Body of pancreas (tissue), 4 donors: ENCODE data around the gene SLC29A2. TPM values are rescaled to one million over a fixed set of nuclear protein-coding genes. Genes with fewer than 3 reads are reported as not detected.
A peak's percentile ranks its signal among the peaks of the same experiment; 100 is the strongest.

Experiments used
- ATAC-seq: fragments of 150-250 bp; one replicate; pipeline ENCODE4 v1.9.1; 2016
- DNase-seq, 4 donors: peaks; one replicate each; pipeline ENCODE4 v3.0.0-alpha.2; 2019
- H3K27ac ChIP-seq, 4 donors: fragments of 200-600 bp; sonication (generic); 1 replicate in 3 of 4; 2 replicates in 1 of 4; pipeline versions ENCODE4 v1.5.1 to v1.6.1; 2016 to 2019; ENCODE audit warnings: mild to moderate bottlenecking in 1 of 4, mixed read lengths in 1 of 4, moderate library complexity in 1 of 4
- H3K27me3 ChIP-seq, 2 donors: fragments of 200-600 bp; sonication (generic); one replicate each; pipeline ENCODE4 v1.6.0; 2016; ENCODE audit warnings: mild to moderate bottlenecking in 1 of 2
- H3K36me3 ChIP-seq, 2 donors: fragments of 200-600 bp; sonication (generic); replicated peaks in 1 of 2; 2 replicates each; pipeline ENCODE4 v1.5.1; 2016; ENCODE audit warnings: low read depth in 2 of 2; ENCODE audit not compliant: insufficient read depth in 1 of 2
- H3K4me1 ChIP-seq: fragments of 200-600 bp; sonication (generic); one replicate; pipeline ENCODE4 v1.6.0; 2016
- H3K4me3 ChIP-seq, 2 donors: fragments of 200-600 bp; sonication (generic); 1 replicate in 1 of 2; 2 replicates in 1 of 2; pipeline ENCODE4 v1.5.1; 2016 to 2019
- H3K9me3 ChIP-seq, 3 donors: fragments of 200-600 bp; sonication (generic); 1 replicate in 2 of 3; 2 replicates in 1 of 3; pipeline ENCODE4 v1.5.1; 2016
- POLR2A ChIP-seq, 3 donors: fragments of 450-650 bp; IDR thresholded peaks; one replicate each; pipeline ENCODE4 v1.6.1; 2016; ENCODE audit warnings: antibody characterized with exemption in 3 of 3, mild to moderate bottlenecking in 2 of 3
- WGBS, 2 donors: methylation state at CpG; one replicate each; pipeline ENCODE4 v1.1.5; 2017; 5-methylcytosine and 5-hydroxymethylcytosine counted together
- intact Hi-C: fragments of 100-400 bp; cut with DNase I; formaldehyde crosslinking; loops from one replicate; pipeline ENCODE4 v1.15.1; 2023
- total RNA-seq, 2 donors: library from RNA; depleted of rRNA; stranded (reverse); fragments of >200 nt; gene quantifications; one replicate each; pipeline ENCODE4 v1.1.0, GENCODE V29; 2016
- TF ChIP-seq, protein P1 (sequence below), 7 experiments: fragments of 450-650 bp in 4 of 7; fragments of 200-600 bp in 3 of 7; sonication (generic) in 3 of 7; IDR thresholded peaks; one replicate each; pipeline ENCODE4 v1.5.1; 2016 to 2019; ENCODE audit warnings: antibody characterized with exemption in 7 of 7

SLC29A2 gene
- total RNA-seq, 2 donors from 2014 or later, result 5.4 to 14.2 TPM

DNA sequence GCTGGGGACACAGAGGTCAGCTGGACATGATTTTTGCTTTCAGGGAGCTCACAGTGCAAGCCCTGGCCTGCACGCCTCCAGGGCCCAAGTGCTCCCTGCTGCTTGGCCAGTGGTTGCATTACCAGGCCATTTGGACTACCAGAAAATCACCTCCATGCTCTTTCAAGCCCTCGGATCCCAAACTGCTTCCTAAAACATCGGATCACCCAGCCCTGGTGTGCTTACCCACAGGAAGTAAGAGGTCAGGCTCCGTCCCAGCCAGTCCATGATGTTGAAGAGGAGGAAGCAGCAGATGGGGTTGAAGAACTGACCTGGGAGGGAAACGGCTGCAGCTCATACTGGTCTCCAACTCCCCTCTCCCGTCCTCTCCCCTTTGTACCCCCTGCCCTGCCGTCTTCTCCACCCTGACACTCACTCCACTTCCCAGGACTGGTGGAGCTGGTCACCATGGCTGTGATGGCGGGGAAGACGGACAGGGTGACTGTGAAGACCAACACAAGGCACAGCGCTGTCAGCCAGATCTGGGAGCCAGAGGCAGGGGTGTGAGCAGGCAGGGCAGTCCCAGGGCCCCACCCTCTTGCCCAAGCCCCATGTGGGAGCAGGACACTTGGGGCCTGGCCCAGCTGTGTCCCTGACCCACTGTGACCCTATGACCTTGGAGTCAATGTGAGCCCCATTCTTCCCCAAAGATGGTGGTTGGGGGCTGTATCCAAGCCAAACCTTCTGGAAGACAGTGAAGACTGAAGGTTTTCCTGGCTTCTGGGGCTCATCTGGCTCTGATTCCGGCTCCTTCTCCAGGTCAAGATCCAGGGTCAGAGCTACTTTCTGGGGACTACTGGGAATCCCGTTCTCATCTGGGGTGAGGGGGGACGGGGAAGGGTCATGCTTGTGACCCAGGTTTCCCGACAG, 5.6 kb downstream of the SLC29A2 start:
- Histone ChIP-seq H3K27me3 (no peaks in the 10 kb centered on the region), H3K9me3 (no peaks in the 10 kb centered on the region), H3K27ac (no peak overlapping the region), H3K4me1 (peaks cover 21% of the 10 kb centered on the region), H3K4me3 (no peak overlapping the region), H3K36me3 (no peaks in the 10 kb centered on the region)
- ATAC-seq, result no peak
- WGBS, 2 donors, result 73 to 79% methylated on average over 8 to 14 of the region's 14 CpGs
- TF ChIP-seq, protein P1, sequence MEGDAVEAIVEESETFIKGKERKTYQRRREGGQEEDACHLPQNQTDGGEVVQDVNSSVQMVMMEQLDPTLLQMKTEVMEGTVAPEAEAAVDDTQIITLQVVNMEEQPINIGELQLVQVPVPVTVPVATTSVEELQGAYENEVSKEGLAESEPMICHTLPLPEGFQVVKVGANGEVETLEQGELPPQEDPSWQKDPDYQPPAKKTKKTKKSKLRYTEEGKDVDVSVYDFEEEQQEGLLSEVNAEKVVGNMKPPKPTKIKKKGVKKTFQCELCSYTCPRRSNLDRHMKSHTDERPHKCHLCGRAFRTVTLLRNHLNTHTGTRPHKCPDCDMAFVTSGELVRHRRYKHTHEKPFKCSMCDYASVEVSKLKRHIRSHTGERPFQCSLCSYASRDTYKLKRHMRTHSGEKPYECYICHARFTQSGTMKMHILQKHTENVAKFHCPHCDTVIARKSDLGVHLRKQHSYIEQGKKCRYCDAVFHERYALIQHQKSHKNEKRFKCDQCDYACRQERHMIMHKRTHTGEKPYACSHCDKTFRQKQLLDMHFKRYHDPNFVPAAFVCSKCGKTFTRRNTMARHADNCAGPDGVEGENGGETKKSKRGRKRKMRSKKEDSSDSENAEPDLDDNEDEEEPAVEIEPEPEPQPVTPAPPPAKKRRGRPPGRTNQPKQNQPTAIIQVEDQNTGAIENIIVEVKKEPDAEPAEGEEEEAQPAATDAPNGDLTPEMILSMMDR (IDR thresholded peaks at IDR 0.05), result no peak
- TF ChIP-seq POLR2A (IDR thresholded peaks at IDR 0.05), result no peak
- intact Hi-C loops, result no loop called here
- DNase-seq, result no peak

DNA sequence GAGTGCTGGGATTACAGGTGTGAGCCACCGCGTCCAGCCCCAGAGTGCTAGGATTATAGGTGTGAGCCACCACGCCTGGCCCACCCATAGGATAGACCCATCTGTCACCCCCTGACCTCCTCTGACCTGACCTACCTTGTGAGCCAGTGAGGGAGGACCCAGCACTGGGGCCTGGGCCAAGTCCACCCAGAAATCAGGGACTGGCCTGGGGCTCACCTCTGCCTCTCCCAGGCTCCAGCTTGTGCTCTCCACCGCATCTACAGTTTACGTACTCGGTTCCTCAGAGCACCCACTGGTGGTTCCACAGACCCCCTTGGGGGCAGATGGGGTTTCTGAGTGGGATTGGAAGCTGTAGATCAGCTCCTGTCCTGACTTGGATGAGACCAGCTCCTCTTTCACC, 6.4 kb downstream of the SLC29A2 start:
- Histone ChIP-seq H3K4me3 (no peak overlapping the region), H3K9me3 (no peaks in the 10 kb centered on the region), H3K4me1 (peaks cover 13% of the 10 kb centered on the region), H3K27ac (no peak overlapping the region), H3K36me3 (no peaks in the 10 kb centered on the region), H3K27me3 (no peaks in the 10 kb centered on the region)
- no peak for TF ChIP-seq POLR2A (IDR thresholded peaks at IDR 0.05)
- TF ChIP-seq, protein P1 (IDR thresholded peaks at IDR 0.05), result no peak
- ATAC-seq (no peak), DNase-seq (no peak)
- WGBS, 2 donors, result 100% methylated on average over 4 to 6 of the region's 6 CpGs
- intact Hi-C loops, result no loop called here

DNA sequence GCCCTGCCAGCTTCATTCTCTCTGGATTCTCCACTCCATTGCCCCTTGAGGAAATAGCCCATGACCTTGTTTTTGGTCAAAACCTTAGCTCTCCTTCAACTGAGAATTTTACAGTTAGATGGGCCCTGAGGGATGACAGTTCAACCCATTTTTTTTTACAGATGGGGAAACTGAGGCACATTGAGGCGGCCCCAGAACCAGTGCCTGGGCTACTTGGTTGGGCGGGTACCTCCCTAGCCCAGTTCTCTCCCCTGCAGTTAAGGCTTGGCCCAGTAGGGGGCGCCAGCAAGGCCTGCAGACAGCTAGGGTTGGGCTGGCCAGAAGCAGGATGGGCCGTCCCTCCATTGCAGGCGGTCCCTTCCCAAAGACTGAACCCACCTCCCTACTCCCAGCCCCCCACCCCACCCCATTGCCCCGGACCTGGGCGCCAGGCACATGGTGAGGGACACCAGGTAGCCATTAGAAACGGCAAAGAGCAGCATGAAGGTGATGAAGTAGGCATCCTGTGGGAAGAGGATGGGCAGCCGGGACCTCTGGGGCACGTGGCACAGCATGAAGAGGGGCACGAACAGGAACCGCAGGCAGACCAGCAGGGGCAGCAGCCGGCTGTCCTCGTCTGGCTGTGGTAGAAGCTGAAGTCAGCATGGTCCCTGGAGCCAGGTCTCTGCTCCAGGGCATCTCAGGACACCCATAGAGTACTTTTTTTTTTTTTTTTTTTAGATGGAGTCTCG, 7.6 kb downstream of the SLC29A2 start:
- Histone ChIP-seq H3K9me3 (no peaks in the 10 kb centered on the region), H3K4me3 (no peak overlapping the region), H3K27ac (no peak overlapping the region), H3K4me1 (peaks cover 15% of the 10 kb centered on the region), H3K36me3 (no peaks in the 10 kb centered on the region), H3K27me3 (no peaks in the 10 kb centered on the region)
- intact Hi-C loops, result no loop called here
- DNase-seq, result peak in 3 of 4 donors; percentile 42 to 63 (median 56)
- 82% methylated on average over 12 to 15 of the region's 15 CpGs for WGBS, 2 donors
- no peak for TF ChIP-seq POLR2A (IDR thresholded peaks at IDR 0.05)
- TF ChIP-seq, protein P1 (IDR thresholded peaks at IDR 0.05), result peak; percentile 15 to 49 (median 40)
- ATAC-seq, result no peak

DNA sequence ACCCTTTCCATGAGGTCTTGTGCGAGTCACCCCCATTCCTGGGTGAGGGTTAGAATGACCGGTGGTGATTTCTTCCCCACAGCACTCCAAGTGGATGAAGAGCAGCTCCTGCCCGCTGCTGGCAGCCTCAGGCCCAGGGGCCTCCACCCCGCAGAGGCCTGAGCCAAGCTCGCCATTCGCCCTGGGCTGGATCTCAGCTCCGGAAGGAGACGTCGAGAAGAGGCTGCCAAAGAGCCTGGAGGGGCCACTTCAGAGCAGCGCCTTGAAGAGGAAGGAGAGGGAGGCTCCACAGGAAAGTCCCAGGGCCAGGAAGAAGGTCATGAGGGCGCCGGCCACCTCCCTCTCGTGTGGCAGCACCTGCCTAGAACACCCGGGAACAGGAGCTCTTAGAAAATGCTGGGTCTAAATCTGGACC, 8.4 kb downstream of the SLC29A2 start:
- no peaks in the 10 kb centered on the region for H3K27me3 ChIP-seq
- 93 to 94% methylated on average over 10 to 13 of the region's 14 CpGs for WGBS, 2 donors
- H3K27ac ChIP-seq, result no peak overlapping the region
- no peaks in the 10 kb centered on the region for H3K9me3 ChIP-seq
- no peak for ATAC-seq
- TF ChIP-seq POLR2A (IDR thresholded peaks at IDR 0.05), result no peak
- TF ChIP-seq, protein P1 (IDR thresholded peaks at IDR 0.05), result no peak
- no peak overlapping the region for H3K4me3 ChIP-seq
- peaks cover 15% of the 10 kb centered on the region for H3K4me1 ChIP-seq
- no peaks in the 10 kb centered on the region for H3K36me3 ChIP-seq
- intact Hi-C loops, result no loop called here
- DNase-seq, result no peak
